ENCODE data around the gene BMP8A. TPM values are rescaled to one million over a fixed set of nuclear protein-coding genes. Genes with fewer than 3 reads are reported as not detected.
A peak's percentile ranks its signal among the peaks of the same experiment; 100 is the strongest.
"Not testable (repeated sequence)": the region's sequence is repeated elsewhere in the genome, so short reads cannot be mapped to it uniquely, and the experiment has no call there.

BMP8A gene
- total RNA-seq, 2 experiments from 2014 or later: not detected

DNA sequence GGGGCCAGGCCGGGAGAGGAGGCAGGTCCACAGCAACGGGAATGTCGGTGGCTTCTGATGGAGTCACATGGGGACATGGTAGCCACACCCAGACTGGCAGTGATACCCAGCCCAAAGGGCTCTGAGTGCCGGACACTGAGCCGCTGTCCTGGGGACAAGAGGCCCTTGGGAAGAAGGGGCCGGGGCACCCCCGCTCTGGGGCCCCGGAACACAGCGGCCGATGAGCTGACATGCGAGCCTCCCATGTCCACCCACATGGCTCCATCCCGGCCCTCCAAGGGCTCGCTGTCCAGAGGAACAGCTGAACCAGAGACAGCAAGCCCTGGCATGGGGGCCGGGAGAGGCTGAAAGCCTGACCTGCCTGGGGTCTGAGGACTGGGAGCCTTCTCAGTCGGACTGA lies 7.4 kb downstream of the BMP8A start:
- not testable (repeated sequence) for DNase-seq

DNA sequence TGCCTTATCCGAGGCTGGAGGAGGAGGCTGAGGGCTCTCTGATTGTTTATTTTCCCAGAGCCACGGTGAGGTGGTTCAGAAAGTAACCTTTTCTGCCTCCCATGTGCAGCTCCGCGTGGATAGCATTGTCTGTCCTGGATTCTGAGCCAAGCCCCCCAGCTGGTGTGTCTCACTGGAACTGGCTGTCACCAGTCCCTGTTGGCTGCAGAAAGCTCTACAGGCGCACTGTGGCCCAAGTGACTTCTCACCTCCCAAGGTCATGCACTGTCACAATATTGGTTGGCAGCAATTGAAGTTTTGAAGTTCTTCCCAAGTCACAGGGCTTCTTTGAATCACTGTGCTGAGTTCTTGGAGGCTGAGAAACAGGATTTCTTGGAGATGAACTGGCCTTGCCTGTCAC lies 8.2 kb downstream of the BMP8A start:
- Mint-ChIP-seq H3K27ac (no peak overlapping the region), H3K36me3 (ENCODE audit: low read depth) (no peaks in the 10 kb centered on the region), H3K4me1 (ENCODE audit: low read depth) (no peaks in the 10 kb centered on the region), H3K27me3 (ENCODE audit: low read depth) (peaks cover 7% of the 10 kb centered on the region), H3K4me3 (no peak overlapping the region), H3K9me3 (no peaks in the 10 kb centered on the region)
- intact Hi-C loops (cut with micrococcal nuclease): no loop called here
- CTCF ChIA-PET: no interaction called here
- no peak for DNase-seq

More for the DNA sequence above, 7.4 kb downstream of the BMP8A start:
- H3K4me1 Mint-ChIP-seq (ENCODE audit: low read depth); H3K9me3 Mint-ChIP-seq; H3K27ac Mint-ChIP-seq; H3K36me3 Mint-ChIP-seq (ENCODE audit: low read depth); H3K4me3 Mint-ChIP-seq; intact Hi-C loops (cut with micrococcal nuclease); CTCF ChIA-PET: not testable (repeated sequence)
- peaks cover 12% of the 10 kb centered on the region for H3K27me3 Mint-ChIP-seq (ENCODE audit: low read depth)

DNA sequence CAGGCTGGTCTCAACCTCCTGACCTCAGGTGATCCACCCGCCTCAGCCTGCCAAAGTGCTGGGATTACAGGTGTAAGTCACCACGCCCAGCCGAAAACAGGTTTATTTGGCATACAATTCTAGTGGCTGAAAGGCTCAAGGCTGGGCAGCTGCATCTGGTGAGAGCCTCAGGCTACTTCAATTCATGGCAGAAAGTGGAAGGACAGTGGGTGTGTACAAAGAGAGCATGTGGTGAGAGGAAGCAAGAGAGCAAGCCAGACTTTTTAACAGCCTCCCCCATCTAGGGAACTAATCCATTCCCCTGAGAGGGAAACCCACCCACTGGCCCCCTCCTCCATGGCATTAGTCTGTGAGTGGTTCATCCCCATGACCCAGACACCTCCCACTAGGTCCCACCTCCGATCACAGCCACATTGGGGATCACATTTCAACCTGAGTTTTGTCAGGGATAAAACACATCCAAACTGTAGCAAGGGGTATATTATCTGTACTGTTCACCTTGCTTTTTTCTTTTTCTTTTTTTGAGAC lies 9.5 kb downstream of the BMP8A start:
- intact Hi-C loops (cut with micrococcal nuclease): no loop called here
- H3K36me3 Mint-ChIP-seq (ENCODE audit: low read depth): no peaks in the 10 kb centered on the region
- H3K27ac Mint-ChIP-seq: no peak overlapping the region

GRCh38 chr1:39501666-39502065 lies 10.2 kb downstream of the BMP8A start:
- DNase-seq: no peak
- H3K27me3 Mint-ChIP-seq (ENCODE audit: low read depth): peaks cover 4% of the 10 kb centered on the region
- CTCF ChIA-PET: interaction anchor here (0.7 to 0.8 kb wide), 2 partner anchors 13 to 30 kb away, joined by 3 read pairs; no protein-coding TSS in a partner anchor
- H3K9me3 Mint-ChIP-seq: no peaks in the 10 kb centered on the region
- H3K4me1 Mint-ChIP-seq (ENCODE audit: low read depth): no peaks in the 10 kb centered on the region
- H3K27ac Mint-ChIP-seq: no peak overlapping the region
- no peak overlapping the region for H3K4me3 Mint-ChIP-seq
- no peaks in the 10 kb centered on the region for H3K36me3 Mint-ChIP-seq (ENCODE audit: low read depth)
- intact Hi-C loops (cut with micrococcal nuclease): no loop called here

More for the DNA sequence above, 9.5 kb downstream of the BMP8A start:
- H3K4me3 Mint-ChIP-seq: no peak overlapping the region
- DNase-seq: no peak
- CTCF ChIA-PET: interaction anchor here (0.8 kb wide), 1 partner anchor 30 kb away, joined by 3 read pairs; no protein-coding TSS in a partner anchor
- H3K4me1 Mint-ChIP-seq (ENCODE audit: low read depth): no peaks in the 10 kb centered on the region
- H3K9me3 Mint-ChIP-seq: no peaks in the 10 kb centered on the region
- peaks cover 7% of the 10 kb centered on the region for H3K27me3 Mint-ChIP-seq (ENCODE audit: low read depth)

DNA sequence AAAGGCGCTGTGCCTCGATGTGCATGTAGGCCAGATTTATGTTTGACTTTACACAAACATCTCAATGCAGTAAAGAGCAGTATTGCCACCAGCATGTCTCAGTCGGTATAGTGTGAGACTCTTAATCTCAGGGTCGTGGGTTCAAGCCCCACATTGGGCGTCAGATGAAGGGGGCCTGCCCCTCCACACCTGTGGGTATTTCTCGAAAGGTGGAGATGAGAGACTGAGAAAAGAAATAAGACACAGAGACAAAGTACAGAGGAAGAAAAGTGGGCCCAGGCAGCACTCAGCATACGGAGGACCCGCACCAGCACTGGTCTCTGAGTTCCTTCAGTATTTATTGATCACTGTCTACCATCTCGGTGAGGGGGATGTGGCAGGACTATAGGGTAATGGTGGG lies 13.0 kb downstream of the BMP8A start:
- CTCF ChIA-PET; DNase-seq; H3K9me3 Mint-ChIP-seq; H3K36me3 Mint-ChIP-seq (ENCODE audit: low read depth); H3K27ac Mint-ChIP-seq; H3K4me3 Mint-ChIP-seq; H3K27me3 Mint-ChIP-seq (ENCODE audit: low read depth); intact Hi-C loops (cut with micrococcal nuclease); H3K4me1 Mint-ChIP-seq (ENCODE audit: low read depth): not testable (repeated sequence)

DNA sequence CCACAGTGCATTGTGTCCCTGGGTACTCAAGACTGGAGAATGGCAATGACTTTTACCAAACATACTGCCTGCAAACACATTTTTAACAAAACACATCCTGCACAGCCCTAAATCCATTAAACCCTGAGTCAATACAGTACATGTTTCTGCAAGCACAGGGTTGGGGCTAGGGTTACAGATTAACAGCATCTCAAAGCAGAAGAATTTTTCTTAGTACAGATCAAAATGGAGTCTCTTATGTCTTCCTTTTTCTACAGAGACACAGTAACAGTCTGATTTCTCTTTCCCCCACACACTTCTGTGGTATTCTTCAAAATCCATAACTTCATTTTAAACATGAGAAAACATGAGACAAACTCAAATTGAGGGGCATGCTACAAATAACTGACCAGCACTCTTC lies 13.9 kb downstream of the BMP8A start:
- DNase-seq: no peak
- peaks cover 2% of the 10 kb centered on the region for H3K27me3 Mint-ChIP-seq (ENCODE audit: low read depth)
- intact Hi-C loops (cut with micrococcal nuclease): no loop called here
- H3K36me3 Mint-ChIP-seq (ENCODE audit: low read depth): no peaks in the 10 kb centered on the region
- H3K4me3 Mint-ChIP-seq: no peak overlapping the region
- CTCF ChIA-PET: no interaction called here
- H3K9me3 Mint-ChIP-seq: no peaks in the 10 kb centered on the region
- peaks cover 4% of the 10 kb centered on the region for H3K4me1 Mint-ChIP-seq (ENCODE audit: low read depth)
- no peak overlapping the region for H3K27ac Mint-ChIP-seq

DNA sequence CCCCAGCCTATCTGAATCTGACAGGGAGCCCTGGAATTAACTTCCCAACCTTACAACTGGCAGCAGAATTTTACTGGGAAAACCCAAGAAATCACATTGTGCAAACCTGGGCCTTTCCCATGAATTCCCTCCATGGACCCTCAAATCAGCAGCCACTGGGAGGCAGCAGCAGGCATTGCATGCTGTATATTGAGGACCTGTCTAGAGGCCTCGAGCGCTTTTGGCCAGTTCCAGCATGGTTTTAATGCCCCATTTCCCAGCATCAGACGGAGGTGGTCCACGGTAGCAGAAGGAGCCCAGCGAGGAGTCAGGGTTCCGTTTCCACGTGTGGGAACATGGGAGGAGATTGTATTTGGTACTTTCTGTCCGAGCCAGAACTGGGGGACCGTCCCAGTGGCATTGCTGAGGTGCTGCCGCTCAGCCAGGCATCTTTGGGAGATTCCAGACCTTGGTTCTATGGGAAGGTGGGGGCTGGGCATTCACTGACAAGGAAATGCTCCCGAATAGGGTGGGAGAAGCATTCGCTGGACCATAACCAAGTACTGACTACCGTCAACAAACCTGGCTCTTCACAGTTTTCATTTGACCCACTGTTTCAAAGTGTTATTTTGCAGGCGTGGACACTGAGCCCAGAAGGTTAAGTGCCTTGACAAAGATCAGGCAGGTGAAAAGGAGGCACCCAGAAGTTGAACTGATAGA lies 15.9 kb downstream of the BMP8A start:
- Mint-ChIP-seq H3K4me1 (ENCODE audit: low read depth) (peaks cover 4% of the 10 kb centered on the region), H3K27me3 (ENCODE audit: low read depth) (peaks cover 2% of the 10 kb centered on the region), H3K36me3 (ENCODE audit: low read depth) (no peaks in the 10 kb centered on the region), H3K4me3 (no peak overlapping the region), H3K9me3 (no peaks in the 10 kb centered on the region), H3K27ac (no peak overlapping the region)
- DNase-seq: no peak
- intact Hi-C loops (cut with micrococcal nuclease): no loop called here
- CTCF ChIA-PET: no interaction called here

DNA sequence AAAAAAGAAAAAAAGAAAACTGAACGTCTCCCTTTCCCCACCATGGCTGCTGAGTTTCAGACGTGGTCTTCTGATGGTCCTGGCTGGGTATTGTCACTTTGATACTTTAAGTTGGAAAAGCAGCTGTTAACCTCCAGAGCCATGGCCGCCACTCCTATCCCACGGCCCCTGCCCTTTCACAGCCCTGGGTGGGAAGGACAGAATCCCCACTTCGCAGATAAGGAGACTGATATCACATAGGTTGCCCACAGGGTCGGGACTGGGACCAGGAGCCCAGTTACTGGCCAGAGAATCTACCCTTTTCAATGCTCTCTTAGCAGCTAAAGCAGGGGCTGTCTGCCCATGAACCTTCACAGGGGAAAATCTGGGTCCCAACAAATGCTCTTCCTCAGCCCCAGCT lies 16.8 kb downstream of the BMP8A start:
- peaks cover 4% of the 10 kb centered on the region for H3K4me1 Mint-ChIP-seq (ENCODE audit: low read depth)
- intact Hi-C loops (cut with micrococcal nuclease): no loop called here
- H3K4me3 Mint-ChIP-seq: no peak overlapping the region

DNA sequence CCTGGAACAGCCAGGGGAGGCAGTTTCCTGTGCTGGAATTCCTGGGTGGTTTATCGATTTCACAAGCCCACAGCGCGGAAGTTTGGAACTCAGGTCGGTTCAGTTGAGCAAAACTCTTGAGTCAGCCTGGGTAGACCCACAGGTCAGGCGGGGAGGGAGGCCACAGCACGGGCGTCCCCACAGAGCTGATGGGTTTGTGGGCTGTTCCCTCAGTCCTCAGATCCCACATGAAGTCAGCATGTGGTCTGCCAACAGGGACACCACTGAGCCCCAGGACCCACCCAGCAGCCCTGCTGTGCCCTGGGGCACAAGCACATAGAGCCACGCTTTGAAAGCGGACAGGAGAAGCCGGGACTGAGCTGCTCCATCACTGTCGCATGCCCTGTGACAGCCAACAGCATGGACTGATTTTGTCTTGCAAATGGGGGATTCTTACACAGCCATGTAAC lies 17.4 kb downstream of the BMP8A start:
- Mint-ChIP-seq H3K27ac (no peak overlapping the region), H3K9me3 (no peaks in the 10 kb centered on the region), H3K27me3 (ENCODE audit: low read depth) (peaks cover 2% of the 10 kb centered on the region), H3K36me3 (ENCODE audit: low read depth) (no peaks in the 10 kb centered on the region), H3K4me3 (no peak overlapping the region), H3K4me1 (ENCODE audit: low read depth) (peaks cover 4% of the 10 kb centered on the region)
- CTCF ChIA-PET: no interaction called here
- no peak for DNase-seq
- intact Hi-C loops (cut with micrococcal nuclease): no loop called here

More for the DNA sequence above, 16.8 kb downstream of the BMP8A start:
- H3K9me3 Mint-ChIP-seq: no peaks in the 10 kb centered on the region
- H3K27ac Mint-ChIP-seq: no peak overlapping the region
- H3K27me3 Mint-ChIP-seq (ENCODE audit: low read depth): peaks cover 2% of the 10 kb centered on the region
- no peak for DNase-seq
- CTCF ChIA-PET: no interaction called here
- no peaks in the 10 kb centered on the region for H3K36me3 Mint-ChIP-seq (ENCODE audit: low read depth)

DNA sequence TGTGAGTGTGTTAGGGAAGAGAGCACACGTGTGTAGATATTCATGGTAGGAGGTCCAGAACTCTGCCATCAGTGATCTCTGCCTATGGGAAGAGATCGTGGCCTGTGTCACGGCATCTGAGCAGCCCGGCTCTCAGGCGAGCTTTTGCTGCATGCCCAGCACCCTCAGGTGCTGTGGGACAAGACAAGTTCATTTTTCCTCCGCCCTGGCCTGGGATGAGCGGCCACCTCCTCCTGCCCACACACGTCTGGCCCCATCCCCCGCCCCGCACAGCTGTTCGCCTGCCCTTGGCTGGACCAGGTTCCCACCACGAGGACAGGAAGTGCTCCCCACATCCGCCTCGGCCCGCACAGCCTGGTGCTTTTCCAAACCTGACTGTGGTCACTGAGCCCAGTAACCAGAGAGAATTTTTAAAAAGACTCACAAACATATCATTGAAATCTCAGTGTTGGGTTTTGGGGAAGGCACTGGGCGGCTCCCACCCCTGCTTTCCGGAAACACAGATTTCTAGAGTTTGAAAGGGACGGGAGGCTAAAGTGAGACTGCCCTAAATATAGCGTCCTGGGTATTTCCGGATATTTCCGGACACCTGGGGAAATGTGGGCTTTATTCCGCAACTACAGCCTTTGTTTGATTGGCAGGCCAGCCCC lies 18.0 kb downstream of the BMP8A start:
- CTCF ChIA-PET: no interaction called here
- no peak overlapping the region for H3K27ac Mint-ChIP-seq
- H3K36me3 Mint-ChIP-seq (ENCODE audit: low read depth): no peaks in the 10 kb centered on the region
- peaks cover 4% of the 10 kb centered on the region for H3K4me1 Mint-ChIP-seq (ENCODE audit: low read depth)
- H3K9me3 Mint-ChIP-seq: no peaks in the 10 kb centered on the region
- H3K27me3 Mint-ChIP-seq (ENCODE audit: low read depth): peaks cover 2% of the 10 kb centered on the region
- peak; percentile 27 for DNase-seq
- H3K4me3 Mint-ChIP-seq: no peak overlapping the region
- intact Hi-C loops (cut with micrococcal nuclease): no loop called here

- H3K4me3 Mint-ChIP-seq; H3K9me3 Mint-ChIP-seq; H3K36me3 Mint-ChIP-seq (ENCODE audit: low read depth); CTCF ChIA-PET; intact Hi-C loops (cut with micrococcal nuclease); H3K4me1 Mint-ChIP-seq (ENCODE audit: low read depth); H3K27me3 Mint-ChIP-seq (ENCODE audit: low read depth); DNase-seq; H3K27ac Mint-ChIP-seq: not testable (repeated sequence)
Observed at GRCh38 chr1:39510570-39511186, 19.2 kb downstream of the BMP8A start.

GRCh38 chr1:39511477-39511876 lies 20.0 kb downstream of the BMP8A start:
- H3K36me3 Mint-ChIP-seq (ENCODE audit: low read depth); intact Hi-C loops (cut with micrococcal nuclease); DNase-seq; H3K27ac Mint-ChIP-seq; H3K27me3 Mint-ChIP-seq (ENCODE audit: low read depth); H3K4me1 Mint-ChIP-seq (ENCODE audit: low read depth); CTCF ChIA-PET; H3K4me3 Mint-ChIP-seq; H3K9me3 Mint-ChIP-seq: not testable (repeated sequence)

Data from activated naive CD4-positive, alpha-beta T cell treated with anti-CD3 and anti-CD28 coated beads for 36 hours (primary cell).